Measurements from ENCODE around the gene RAB3B. TPM values are rescaled to one million over a fixed set of nuclear protein-coding genes. Genes with fewer than 3 reads are reported as not detected.

The RAB3B gene
- total and polyA plus RNA-seq, 2 of the 4 experiments (the other 2 are of a cell fraction): 33.6 to 78.5 TPM

DNA sequence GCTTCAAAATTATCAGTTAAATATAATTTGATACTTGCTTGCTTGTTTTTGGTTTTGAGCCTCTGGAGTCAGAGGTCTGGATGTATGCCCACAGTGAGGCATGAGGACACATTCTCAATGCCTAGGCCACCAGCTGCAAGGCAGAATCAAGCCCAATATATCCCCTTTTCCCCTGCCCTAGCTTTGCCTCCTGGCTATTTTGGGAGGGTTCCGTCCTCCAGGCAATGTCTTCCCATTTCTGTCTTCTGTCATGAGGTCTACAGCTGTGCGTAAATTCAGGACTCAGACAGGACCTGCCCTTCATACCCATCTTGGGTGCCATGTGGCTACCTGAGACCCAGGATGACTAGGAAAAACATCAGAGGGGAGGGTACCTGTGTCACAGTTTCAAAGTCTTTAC is 131.2 kb downstream of the RAB3B start:
- no peak for TF ChIP-seq BHLHE40 (IDR thresholded peaks at IDR 0.05; ENCODE audit: low read depth, low read length)
- no peak for TF ChIP-seq CHD1 (IDR thresholded peaks at IDR 0.05; ENCODE audit: low read depth, low read length)
- TF ChIP-seq MAZ (IDR thresholded peaks at IDR 0.05; ENCODE audit: borderline replicate concordance, low read depth, low read length): no peak
- no peak for TF ChIP-seq RFX5 (IDR thresholded peaks at IDR 0.05; ENCODE audit: low read depth, low read length)
- TF ChIP-seq CEBPB (IDR thresholded peaks at IDR 0.05; ENCODE audit: low read depth, low read length): no peak
- no peak for TF ChIP-seq NFE2L2 (IDR thresholded peaks at IDR 0.05; ENCODE audit: low read depth, low read length)
- TF ChIP-seq MAFK (IDR thresholded peaks at IDR 0.05; ENCODE audit: low read depth, low read length): no peak
- no peak for TF ChIP-seq FOS (IDR thresholded peaks at IDR 0.05; ENCODE audit: low read depth, low read length)
- TF ChIP-seq, protein P1, sequence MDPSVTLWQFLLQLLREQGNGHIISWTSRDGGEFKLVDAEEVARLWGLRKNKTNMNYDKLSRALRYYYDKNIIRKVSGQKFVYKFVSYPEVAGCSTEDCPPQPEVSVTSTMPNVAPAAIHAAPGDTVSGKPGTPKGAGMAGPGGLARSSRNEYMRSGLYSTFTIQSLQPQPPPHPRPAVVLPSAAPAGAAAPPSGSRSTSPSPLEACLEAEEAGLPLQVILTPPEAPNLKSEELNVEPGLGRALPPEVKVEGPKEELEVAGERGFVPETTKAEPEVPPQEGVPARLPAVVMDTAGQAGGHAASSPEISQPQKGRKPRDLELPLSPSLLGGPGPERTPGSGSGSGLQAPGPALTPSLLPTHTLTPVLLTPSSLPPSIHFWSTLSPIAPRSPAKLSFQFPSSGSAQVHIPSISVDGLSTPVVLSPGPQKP (IDR thresholded peaks at IDR 0.05; ENCODE audit: borderline replicate concordance, low read depth, low read length): no peak
- TF ChIP-seq CTCF (conservative IDR thresholded peaks at IDR 0.05; ENCODE audit: low read depth, low read length): no peak
- H3K56ac ChIP-seq (ENCODE audit: extremely low read depth, insufficient read depth, low read length): no peak overlapping the region
- no TSS peak for BruUV-seq (replicated peaks)
- intact Hi-C loops (cut with micrococcal nuclease) (no loop called here), dilution Hi-C loops (cut with HindIII; ENCODE audit: low sequenced_read_pairs, unreplicated experiment) (no loop called here), in situ Hi-C loops (cut with MboI; ENCODE audit: low sequenced_read_pairs) (no loop called here)
- H2AK9ac ChIP-seq (replicated peaks; ENCODE audit: low read depth, low read length, poor library complexity): no peak overlapping the region
- H3K4me3 ChIP-seq (ENCODE audit: insufficient read depth, low read depth, low read length): no peak overlapping the region
- no peak overlapping the region for H3K18ac ChIP-seq (ENCODE audit: low read depth, low read length)
- no peaks in the 10 kb centered on the region for H3K4me1 ChIP-seq (ENCODE audit: control insufficient read depth, insufficient read depth, low read length)
- no peak overlapping the region for H2BK20ac ChIP-seq (ENCODE audit: low read depth, low read length)
- H3K36me3 ChIP-seq (ENCODE audit: control insufficient read depth, insufficient read depth, low read length): peaks cover 2% of the 10 kb centered on the region; the same call in 1 of the 2 replicates
- peaks cover 47 to 71% of the 10 kb centered on the region in 2 experiments for H3K79me1 ChIP-seq (ENCODE audit: low read depth in 1 of 2, low read length in 2 of 2)
- no peaks in the 10 kb centered on the region for H3K27me3 ChIP-seq (ENCODE audit: control insufficient read depth, insufficient read depth, low read length)
- no peak overlapping the region for H4K8ac ChIP-seq (ENCODE audit: low read depth in 2 of 2, low read length in 2 of 2)
- DNase-seq: no peak
- ChIA-PET CTCF (no interaction called here), POLR2A (ENCODE audit: unreplicated experiment) (no interaction called here)
- no peaks in the 10 kb centered on the region for H3K9me3 ChIP-seq (ENCODE audit: control insufficient read depth, insufficient read depth, low read length)
- ATAC-seq (ENCODE audit: low read depth): no peak
- H2AFZ ChIP-seq (replicated peaks; ENCODE audit: low read length, poor library complexity): no peak overlapping the region
- H3K4me2 ChIP-seq (ENCODE audit: low read depth, low read length): no peak overlapping the region
- no peak overlapping the region for H2AK5ac ChIP-seq (ENCODE audit: low read depth, low read length)
- no peak overlapping the region for H3K4ac ChIP-seq (ENCODE audit: low read depth, low read length)
- no peak overlapping the region for H3K9ac ChIP-seq (ENCODE audit: low read depth, low read length)
- no peak overlapping the region for H4K5ac ChIP-seq (ENCODE audit: low read depth, low read length)
- no peak overlapping the region for H2BK15ac ChIP-seq (ENCODE audit: low read depth, low read length)
- peaks cover 39% of the 10 kb centered on the region for H4K20me1 ChIP-seq (ENCODE audit: insufficient read depth, low read length)
- H2BK120ac ChIP-seq (ENCODE audit: low read depth, low read length): no peak overlapping the region
- H3K27ac ChIP-seq (ENCODE audit: insufficient read depth, low read length): no peak overlapping the region
- H3K9me1 ChIP-seq (ENCODE audit: insufficient read depth, low read length): peaks cover 6% of the 10 kb centered on the region
- no peak overlapping the region for H3K23ac ChIP-seq (ENCODE audit: low read depth, low read length)
- H3K14ac ChIP-seq (replicated peaks; ENCODE audit: low read depth, low read length): no peak overlapping the region
- WGBS, 2 experiments (ENCODE audit: extremely low coverage in 2 of 2, insufficient read length in 1 of 2): 100% methylated on average over 1 of the region's 2 CpGs; no CpG with 5 or more reads in 1 of the 2 experiments
- no peak overlapping the region for H4K91ac ChIP-seq (ENCODE audit: insufficient read depth, low read depth, low read length)
- H2BK5ac ChIP-seq (ENCODE audit: low read depth, low read length, poor library complexity, severe bottlenecking): no peak overlapping the region

All from IMR-90 (cell line).